Ishikawa (cell line): ENCODE data around the gene HOXB5.
A peak's percentile ranks its signal among the peaks of the same experiment; 100 is the strongest.

Source experiments
- CEBPB ChIP-seq: IDR thresholded peaks from 2 replicates; pipeline ENCODE4 v1.6.1; 2012
- CREB1 ChIP-seq: IDR thresholded peaks from 2 replicates; pipeline ENCODE4 v1.6.1; 2012; ENCODE audit warnings: low read depth
- EGR1 ChIP-seq: IDR thresholded peaks from 2 replicates; pipeline ENCODE4 v1.6.1; 2012
- EP300 ChIP-seq: IDR thresholded peaks from 2 replicates; pipeline ENCODE4 v1.6.1; 2012; ENCODE audit warnings: borderline replicate concordance
- FOXM1 ChIP-seq: IDR thresholded peaks from 2 replicates; pipeline ENCODE4 v1.6.1; 2012; ENCODE audit warnings: low read depth, borderline replicate concordance
- MAX ChIP-seq: IDR thresholded peaks from 2 replicates; pipeline ENCODE4 v1.6.1; 2012
- NFIC ChIP-seq: IDR thresholded peaks from 2 replicates; pipeline ENCODE4 v1.6.1; 2012
- RAD21 ChIP-seq: IDR thresholded peaks from 2 replicates; pipeline ENCODE4 v1.6.1; 2012; ENCODE audit warnings: low read depth
- TAF1 ChIP-seq: IDR thresholded peaks from 2 replicates; pipeline ENCODE4 v1.6.1; 2012; ENCODE audit warnings: low read depth, mild to moderate bottlenecking
- TCF12 ChIP-seq: IDR thresholded peaks from 2 replicates; pipeline ENCODE4 v1.6.1; 2012; ENCODE audit warnings: low read depth
- TEAD4 ChIP-seq: IDR thresholded peaks from 2 replicates; pipeline ENCODE4 v1.6.1; 2012
- ZBTB7A ChIP-seq: IDR thresholded peaks from 2 replicates; pipeline ENCODE4 v1.6.1; 2012; ENCODE audit warnings: low read depth
- TF ChIP-seq, protein P1 (sequence below): IDR thresholded peaks from 2 replicates; pipeline ENCODE4 v1.6.1; 2012
- TF ChIP-seq, protein P2 (sequence below): IDR thresholded peaks from 2 replicates; pipeline ENCODE4 v1.6.1; 2012; ENCODE audit warnings: low read depth, mild to moderate bottlenecking

Gene HOXB5

GRCh38 chr17:48593126-48593829, at the start of gene HOXB5:
Gene HOXB5 (minus strand): TSS chr17:48593779. CDS start chr17:48593682, 97 bp downstream.
- no peak for TF ChIP-seq MAX
- TF ChIP-seq TAF1, result no peak
- TF ChIP-seq CEBPB, result no peak
- 0 out of 2 replicates have a peak, but pooled peaks have one; percentile 15 for TF ChIP-seq TCF12
- no peak for TF ChIP-seq RAD21
- TF ChIP-seq CREB1, result no peak

GRCh38 chr17:48642843-48643696, 49.5 kb upstream of the HOXB5 start:
- TF ChIP-seq RAD21 (no peak), CEBPB (no peak), TCF12 (no peak), ZBTB7A (no peak), TAF1 (no peak), CREB1 (no peak), NFIC (no peak), FOXM1 (no peak), EGR1 (no peak), MAX (no peak), TEAD4 (no peak)

- TF ChIP-seq EGR1, result no peak
- TF ChIP-seq EP300, result no peak
- no peak for TF ChIP-seq FOXM1
- TF ChIP-seq MAX, result no peak
- no peak for TF ChIP-seq ZBTB7A
- no peak for TF ChIP-seq CREB1
- TF ChIP-seq CEBPB, result no peak
- TF ChIP-seq, protein P1, sequence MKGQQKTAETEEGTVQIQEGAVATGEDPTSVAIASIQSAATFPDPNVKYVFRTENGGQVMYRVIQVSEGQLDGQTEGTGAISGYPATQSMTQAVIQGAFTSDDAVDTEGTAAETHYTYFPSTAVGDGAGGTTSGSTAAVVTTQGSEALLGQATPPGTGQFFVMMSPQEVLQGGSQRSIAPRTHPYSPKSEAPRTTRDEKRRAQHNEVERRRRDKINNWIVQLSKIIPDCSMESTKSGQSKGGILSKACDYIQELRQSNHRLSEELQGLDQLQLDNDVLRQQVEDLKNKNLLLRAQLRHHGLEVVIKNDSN, result no peak
- TF ChIP-seq TEAD4, result no peak
- no peak for TF ChIP-seq RAD21
These were observed 48.7 kb upstream of the HOXB5 start for GRCh38 chr17:48642059-48642842.

DNA sequence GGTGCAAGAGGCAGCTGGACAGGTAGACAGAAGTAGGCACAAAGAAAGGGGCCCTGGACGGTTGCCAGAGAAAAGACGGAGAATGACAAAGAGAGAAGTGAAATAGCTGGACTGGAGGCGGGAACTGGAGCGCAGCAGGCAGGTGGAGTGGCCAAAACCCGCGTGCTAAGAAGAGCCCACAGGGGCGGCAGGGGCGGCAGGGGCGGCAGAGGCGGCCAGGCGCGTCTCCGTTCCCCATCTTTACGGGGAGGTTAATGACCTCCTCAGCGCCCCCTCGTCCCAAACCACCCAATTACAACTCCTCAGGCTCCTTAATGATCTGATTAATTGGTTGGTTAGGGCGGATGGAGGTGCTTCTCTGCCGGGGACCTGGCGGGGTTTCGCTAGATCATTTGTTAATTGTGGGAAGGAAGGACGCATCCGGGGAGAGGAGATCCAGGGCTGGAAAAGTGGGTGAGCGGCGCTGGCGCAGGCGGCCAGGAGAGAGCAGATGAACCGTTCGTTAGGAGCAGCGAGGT, 48.0 kb upstream of the HOXB5 start:
- TF ChIP-seq, protein P2, sequence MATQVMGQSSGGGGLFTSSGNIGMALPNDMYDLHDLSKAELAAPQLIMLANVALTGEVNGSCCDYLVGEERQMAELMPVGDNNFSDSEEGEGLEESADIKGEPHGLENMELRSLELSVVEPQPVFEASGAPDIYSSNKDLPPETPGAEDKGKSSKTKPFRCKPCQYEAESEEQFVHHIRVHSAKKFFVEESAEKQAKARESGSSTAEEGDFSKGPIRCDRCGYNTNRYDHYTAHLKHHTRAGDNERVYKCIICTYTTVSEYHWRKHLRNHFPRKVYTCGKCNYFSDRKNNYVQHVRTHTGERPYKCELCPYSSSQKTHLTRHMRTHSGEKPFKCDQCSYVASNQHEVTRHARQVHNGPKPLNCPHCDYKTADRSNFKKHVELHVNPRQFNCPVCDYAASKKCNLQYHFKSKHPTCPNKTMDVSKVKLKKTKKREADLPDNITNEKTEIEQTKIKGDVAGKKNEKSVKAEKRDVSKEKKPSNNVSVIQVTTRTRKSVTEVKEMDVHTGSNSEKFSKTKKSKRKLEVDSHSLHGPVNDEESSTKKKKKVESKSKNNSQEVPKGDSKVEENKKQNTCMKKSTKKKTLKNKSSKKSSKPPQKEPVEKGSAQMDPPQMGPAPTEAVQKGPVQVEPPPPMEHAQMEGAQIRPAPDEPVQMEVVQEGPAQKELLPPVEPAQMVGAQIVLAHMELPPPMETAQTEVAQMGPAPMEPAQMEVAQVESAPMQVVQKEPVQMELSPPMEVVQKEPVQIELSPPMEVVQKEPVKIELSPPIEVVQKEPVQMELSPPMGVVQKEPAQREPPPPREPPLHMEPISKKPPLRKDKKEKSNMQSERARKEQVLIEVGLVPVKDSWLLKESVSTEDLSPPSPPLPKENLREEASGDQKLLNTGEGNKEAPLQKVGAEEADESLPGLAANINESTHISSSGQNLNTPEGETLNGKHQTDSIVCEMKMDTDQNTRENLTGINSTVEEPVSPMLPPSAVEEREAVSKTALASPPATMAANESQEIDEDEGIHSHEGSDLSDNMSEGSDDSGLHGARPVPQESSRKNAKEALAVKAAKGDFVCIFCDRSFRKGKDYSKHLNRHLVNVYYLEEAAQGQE, result no peak
- TF ChIP-seq, protein P1, result no peak
- no peak for TF ChIP-seq CEBPB
- TF ChIP-seq ZBTB7A, result no peak

DNA sequence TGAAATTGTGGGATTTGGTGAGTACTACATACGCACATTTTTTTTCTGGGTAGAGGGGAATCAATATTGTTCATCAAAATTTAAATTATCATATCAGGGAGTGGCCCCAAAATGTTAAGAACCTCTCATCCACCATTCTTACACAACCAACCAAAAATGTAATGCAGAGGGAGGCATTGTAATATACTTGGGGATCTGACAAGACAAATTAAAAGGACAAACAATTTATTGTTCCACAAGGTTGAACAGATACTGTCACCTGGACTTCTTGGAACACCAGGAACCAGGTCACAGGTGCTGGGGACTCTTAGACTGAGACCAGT, 47.2 kb upstream of the HOXB5 start:
- no peak for TF ChIP-seq RAD21
- TF ChIP-seq EP300, result no peak
- no peak for TF ChIP-seq FOXM1
- no peak for TF ChIP-seq ZBTB7A
- TF ChIP-seq, protein P1, result no peak
- no peak for TF ChIP-seq NFIC
- TF ChIP-seq TAF1, result no peak
- no peak for TF ChIP-seq TEAD4
- no peak for TF ChIP-seq CEBPB
- TF ChIP-seq TCF12, result no peak
- TF ChIP-seq EGR1, result no peak
- TF ChIP-seq, protein P2, result no peak
- no peak for TF ChIP-seq CREB1
